ENCODE results near the gene INSIG1.

DNA sequence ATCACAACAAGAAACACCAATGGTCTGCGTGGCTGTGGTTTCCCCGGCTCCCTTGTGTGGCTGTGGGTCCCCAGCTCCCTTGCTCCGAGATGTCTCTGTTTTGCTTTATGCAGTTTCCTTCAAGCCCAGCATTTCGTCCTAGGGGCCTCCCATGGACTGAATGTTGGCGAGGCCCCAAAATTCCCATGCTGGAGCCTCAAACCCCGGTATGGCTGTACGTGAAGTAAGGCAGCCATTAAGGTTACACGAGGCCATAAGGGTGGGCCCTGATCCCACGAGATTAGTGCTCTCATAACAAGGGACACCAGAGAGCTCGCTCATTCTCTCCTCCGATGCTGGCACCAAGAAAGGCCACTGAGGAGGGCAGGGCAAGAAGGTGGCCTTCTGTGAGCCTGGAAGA is 44.6 kb downstream of the INSIG1 start:
- no peak for TF ChIP-seq POLR2A (IDR thresholded peaks at IDR 0.05; ENCODE audit: low read length)
- no peak for TF ChIP-seq GATA1 (IDR thresholded peaks at IDR 0.05; ENCODE audit: low read depth, low read length)

All from erythroblast (primary cell).